ELF-1 (cell line): ENCODE results near the gene PLK5.

Experiments used
- DNase-seq: peaks from one replicate; pipeline ENCODE4 v3.0.0-alpha.2; 2016; ENCODE audit warnings: low read depth, low spot score

Gene PLK5

GRCh38 chr19:1577090-1577928 lies 53.4 kb downstream of the PLK5 start:
- no peak for DNase-seq

- no peak for DNase-seq
Measured at GRCh38 chr19:1577929-1578618, 54.2 kb downstream of the PLK5 start.

GRCh38 chr19:1579222-1579621 lies 55.3 kb downstream of the PLK5 start:
- no peak for DNase-seq

GRCh38 chr19:1580382-1580781 lies 56.5 kb downstream of the PLK5 start:
- no peak for DNase-seq

- DNase-seq = no peak
Measured at GRCh38 chr19:1580957-1581356, 57.1 kb downstream of the PLK5 start.

- no peak for DNase-seq
Measured at GRCh38 chr19:1582201-1582600, 58.3 kb downstream of the PLK5 start.

GRCh38 chr19:1584500-1585242 lies 60.8 kb downstream of the PLK5 start:
- peak; percentile 51 for DNase-seq

- DNase-seq = no peak
Measured at GRCh38 chr19:1585243-1585580, 61.3 kb downstream of the PLK5 start.
